VCaP (cell line): ENCODE measurements around the gene HOXD10.

ENCODE experiments used
- H3K27ac ChIP-seq: fragments of 450-650 bp; 2 replicates; pipeline ENCODE4 v1.5.1; 2017
- CTCF ChIP-seq: fragments of 450-650 bp; conservative IDR thresholded peaks from 2 replicates; pipeline ENCODE4 v1.5.1; 2017; ENCODE audit warnings: mild to moderate bottlenecking, moderate library complexity

The HOXD10 gene

GRCh38 chr2:176099159-176099727 is 17.3 kb upstream of the HOXD10 start:
- H3K27ac ChIP-seq = no peak overlapping the region
- no peak for TF ChIP-seq CTCF

- no peak for TF ChIP-seq CTCF
- no peak within 1 kb of the TSS for H3K27ac ChIP-seq
Observed at GRCh38 chr2:176099728-176100546, 16.6 kb upstream of the HOXD10 start, which contains the start of gene HOXD12. HOXD12 (plus strand) TSS chr2:176099795; CDS start chr2:176099802, 7 bp downstream.

GRCh38 chr2:176100547-176101140 is 15.9 kb upstream of the HOXD10 start:
- TF ChIP-seq CTCF = no peak
- H3K27ac ChIP-seq = no peak overlapping the region

GRCh38 chr2:176101216-176101830 is 15.3 kb upstream of the HOXD10 start:
- no peak overlapping the region for H3K27ac ChIP-seq
- TF ChIP-seq CTCF = no peak

GRCh38 chr2:176101842-176102241 is 14.7 kb upstream of the HOXD10 start:
- TF ChIP-seq CTCF = no peak
- H3K27ac ChIP-seq = no peak overlapping the region

GRCh38 chr2:176102309-176102866 is 14.2 kb upstream of the HOXD10 start:
- no peak for TF ChIP-seq CTCF
- no peak overlapping the region for H3K27ac ChIP-seq

- H3K27ac ChIP-seq = no peak overlapping the region
- TF ChIP-seq CTCF = no peak
Observed at GRCh38 chr2:176103194-176103593, 13.4 kb upstream of the HOXD10 start.
